Measurements from ENCODE around the gene NRIP3.
"Not testable (repeated sequence)": the region's sequence is repeated elsewhere in the genome, so short reads cannot be mapped to it uniquely, and the experiment has no call there.

The NRIP3 gene

GRCh38 chr11:9015677-9016076 lies 11.9 kb upstream of the NRIP3 start:
- peak; percentile 87 for DNase-seq (ENCODE audit: low spot score)

GRCh38 chr11:9014826-9015225 lies 11.0 kb upstream of the NRIP3 start:
- no peak for DNase-seq (ENCODE audit: low spot score)

- DNase-seq (ENCODE audit: low spot score): no peak
These were observed 9.6 kb upstream of the NRIP3 start for GRCh38 chr11:9013373-9013772.

- DNase-seq (ENCODE audit: low spot score): not testable (repeated sequence)
These were observed 5.7 kb upstream of the NRIP3 start for GRCh38 chr11:9009538-9009937.

- DNase-seq (ENCODE audit: low spot score): no peak
These were observed 4.9 kb upstream of the NRIP3 start for GRCh38 chr11:9008661-9009060.

- no peak for DNase-seq (ENCODE audit: low spot score)
These were observed 4.3 kb upstream of the NRIP3 start for GRCh38 chr11:9008011-9008550.

- no peak for DNase-seq (ENCODE audit: low spot score)
These were observed 1.3 kb upstream of the NRIP3 start for GRCh38 chr11:9005087-9005486.

- peak; percentile 78 for DNase-seq (ENCODE audit: low spot score)
These were observed 554 bp upstream of the NRIP3 start for GRCh38 chr11:9004183-9004926.

- DNase-seq (ENCODE audit: low spot score): no peak
These were observed 755 bp downstream of the NRIP3 start for GRCh38 chr11:9002920-9003572.

- no peak for DNase-seq (ENCODE audit: low spot score)
These were observed 2.1 kb downstream of the NRIP3 start for GRCh38 chr11:9001736-9002135.

- no peak for DNase-seq (ENCODE audit: low spot score)
These were observed 5.8 kb downstream of the NRIP3 start for GRCh38 chr11:8998017-8998416.

GRCh38 chr11:8997451-8997850 lies 6.3 kb downstream of the NRIP3 start:
- no peak for DNase-seq (ENCODE audit: low spot score)

- DNase-seq (ENCODE audit: low spot score): no peak
These were observed 14.3 kb downstream of the NRIP3 start for GRCh38 chr11:8989453-8989852.

- DNase-seq (ENCODE audit: low spot score): no peak
These were observed 15.2 kb downstream of the NRIP3 start for GRCh38 chr11:8988329-8989234.

GRCh38 chr11:8987446-8987845 lies 16.4 kb downstream of the NRIP3 start:
- DNase-seq (ENCODE audit: low spot score): no peak

- not testable (repeated sequence) for DNase-seq (ENCODE audit: low spot score)
These were observed 17.0 kb downstream of the NRIP3 start for GRCh38 chr11:8986772-8987171.

- DNase-seq (ENCODE audit: low spot score): no peak
These were observed 18.3 kb downstream of the NRIP3 start for GRCh38 chr11:8985462-8985861.

- no peak for DNase-seq (ENCODE audit: low spot score)
These were observed 20.2 kb downstream of the NRIP3 start for GRCh38 chr11:8983552-8983951.

- DNase-seq (ENCODE audit: low spot score): no peak
These were observed 23.3 kb downstream of the NRIP3 start for GRCh38 chr11:8980485-8980884.

GRCh38 chr11:8979365-8979764 lies 24.4 kb downstream of the NRIP3 start:
- not testable (repeated sequence) for DNase-seq (ENCODE audit: low spot score)

- DNase-seq (ENCODE audit: low spot score): no peak
These were observed 30.7 kb downstream of the NRIP3 start for GRCh38 chr11:8973121-8973520.

GRCh38 chr11:8971924-8972316 lies 31.9 kb downstream of the NRIP3 start:
- no peak for DNase-seq (ENCODE audit: low spot score)

All from iPS-NIHi11 (cell line).